ENCODE measurements around the gene HBB. TPM values are rescaled to one million over a fixed set of nuclear protein-coding genes. Genes with fewer than 3 reads are reported as not detected.

Gene HBB
- total and polyA plus RNA-seq, 2 donors (not counting 3 experiments of a cell fraction or from before 2014, with no cell fraction given) = not detected

DNA sequence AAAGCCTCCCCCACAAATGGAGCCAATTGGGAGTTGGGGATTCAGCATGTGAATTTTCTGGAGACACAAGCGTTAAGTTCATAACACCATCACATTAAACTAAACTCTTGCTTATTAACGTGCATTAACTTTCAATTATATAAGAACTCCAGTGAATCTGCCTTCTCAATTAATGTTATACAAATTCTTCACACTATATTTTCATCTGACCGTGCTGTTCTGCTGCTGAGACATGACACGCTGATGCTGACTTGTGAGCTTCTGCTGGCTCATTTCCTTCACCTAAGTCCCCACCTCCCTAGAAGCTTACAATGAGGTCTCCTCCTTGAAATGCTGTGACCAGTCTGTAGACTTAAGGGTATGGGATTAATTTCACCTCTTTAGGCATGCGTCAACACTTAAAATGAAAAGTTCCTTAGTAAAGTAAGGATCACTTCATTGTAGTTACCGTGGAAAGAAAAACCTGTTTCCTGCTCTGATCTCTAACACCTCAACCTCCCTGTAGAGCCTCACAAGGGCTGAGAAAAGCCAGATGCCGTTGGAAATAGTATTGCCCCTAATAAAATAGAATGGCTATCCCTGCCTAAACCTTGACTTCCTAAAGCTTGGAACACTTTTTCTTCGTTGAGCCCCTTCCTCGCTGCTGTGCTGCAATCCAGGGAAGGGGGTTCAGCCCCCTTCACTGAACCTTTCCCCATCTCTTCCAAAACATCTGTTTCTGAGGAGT, 25.5 kb upstream of the HBB start:
- Histone ChIP-seq H3K9ac (replicated peaks; ENCODE audit: extremely low read depth, insufficient read depth, low read length) (no peak overlapping the region), H3K36me3 (ENCODE audit: control insufficient read depth in 2 of 2, extremely low read depth in 1 of 2, insufficient read depth in 2 of 2, low read length in 2 of 2) (no peaks in the 10 kb centered on the region), H3K27me3 (ENCODE audit: control insufficient read depth in 2 of 2, insufficient read depth in 2 of 2, low read length in 2 of 2) (no peaks in the 10 kb centered on the region), H3K79me2 (ENCODE audit: control insufficient read depth, insufficient read depth, low read length) (no peaks in the 10 kb centered on the region), H3K9me1 (replicated peaks; ENCODE audit: control insufficient read depth, extremely low read depth, insufficient read depth, low read length) (no peaks in the 10 kb centered on the region), H4K20me1 (replicated peaks; ENCODE audit: control insufficient read depth, extremely low read depth, insufficient read depth, low read length) (no peaks in the 10 kb centered on the region), H3K4me1 (ENCODE audit: control insufficient read depth, extremely low read depth, insufficient read depth, low read length) (no peaks in the 10 kb centered on the region), H3K4me3 (replicated peaks in 1 of 3; ENCODE audit: insufficient read depth in 1 of 3, low read depth in 1 of 3, low read length in 3 of 3) (no peak overlapping the region), H3K9me3 (replicated peaks; ENCODE audit: control insufficient read depth, insufficient read depth, low read length) (no peaks in the 10 kb centered on the region), H3K4me2 (ENCODE audit: insufficient read depth, low read length) (no peak overlapping the region), H2AFZ (ENCODE audit: low read depth, low read length) (no peak overlapping the region), H3K27ac (ENCODE audit: insufficient read depth, low read depth, low read length) (no peak overlapping the region)
- POLR2A ChIA-PET = no interaction called here
- CTCF ChIA-PET = no interaction called here
- FAIRE-seq = no peak
- TF ChIP-seq POLR2A (IDR thresholded peaks at IDR 0.05; ENCODE audit: low read depth, low read length) (no peak), GATA2 (IDR thresholded peaks at IDR 0.05; ENCODE audit: insufficient read depth, insufficient read length, low read depth, low read length) (no peak), JUN (IDR thresholded peaks at IDR 0.05; ENCODE audit: borderline replicate concordance, insufficient read depth, insufficient read length, low read depth) (no peak), FOS (IDR thresholded peaks at IDR 0.05; ENCODE audit: borderline replicate concordance, insufficient read depth, low read length) (no peak)
- TF ChIP-seq, protein P1, sequence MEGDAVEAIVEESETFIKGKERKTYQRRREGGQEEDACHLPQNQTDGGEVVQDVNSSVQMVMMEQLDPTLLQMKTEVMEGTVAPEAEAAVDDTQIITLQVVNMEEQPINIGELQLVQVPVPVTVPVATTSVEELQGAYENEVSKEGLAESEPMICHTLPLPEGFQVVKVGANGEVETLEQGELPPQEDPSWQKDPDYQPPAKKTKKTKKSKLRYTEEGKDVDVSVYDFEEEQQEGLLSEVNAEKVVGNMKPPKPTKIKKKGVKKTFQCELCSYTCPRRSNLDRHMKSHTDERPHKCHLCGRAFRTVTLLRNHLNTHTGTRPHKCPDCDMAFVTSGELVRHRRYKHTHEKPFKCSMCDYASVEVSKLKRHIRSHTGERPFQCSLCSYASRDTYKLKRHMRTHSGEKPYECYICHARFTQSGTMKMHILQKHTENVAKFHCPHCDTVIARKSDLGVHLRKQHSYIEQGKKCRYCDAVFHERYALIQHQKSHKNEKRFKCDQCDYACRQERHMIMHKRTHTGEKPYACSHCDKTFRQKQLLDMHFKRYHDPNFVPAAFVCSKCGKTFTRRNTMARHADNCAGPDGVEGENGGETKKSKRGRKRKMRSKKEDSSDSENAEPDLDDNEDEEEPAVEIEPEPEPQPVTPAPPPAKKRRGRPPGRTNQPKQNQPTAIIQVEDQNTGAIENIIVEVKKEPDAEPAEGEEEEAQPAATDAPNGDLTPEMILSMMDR (IDR thresholded peaks at IDR 0.05; ENCODE audit: extremely low read depth in 1 of 2, insufficient read depth in 1 of 2, low read depth in 1 of 2, low read length in 2 of 2) = no peak
- BruUV-seq (replicated peaks) = no TSS peak
- intact Hi-C loops (cut with micrococcal nuclease) = no loop called here
- no peak for DNase-seq (ENCODE audit: low read depth, low spot score)
- dilution Hi-C loops (cut with MboI; ENCODE audit: extremely low pct_ligation_motif_present, low sequenced_read_pairs) = no loop called here

DNA sequence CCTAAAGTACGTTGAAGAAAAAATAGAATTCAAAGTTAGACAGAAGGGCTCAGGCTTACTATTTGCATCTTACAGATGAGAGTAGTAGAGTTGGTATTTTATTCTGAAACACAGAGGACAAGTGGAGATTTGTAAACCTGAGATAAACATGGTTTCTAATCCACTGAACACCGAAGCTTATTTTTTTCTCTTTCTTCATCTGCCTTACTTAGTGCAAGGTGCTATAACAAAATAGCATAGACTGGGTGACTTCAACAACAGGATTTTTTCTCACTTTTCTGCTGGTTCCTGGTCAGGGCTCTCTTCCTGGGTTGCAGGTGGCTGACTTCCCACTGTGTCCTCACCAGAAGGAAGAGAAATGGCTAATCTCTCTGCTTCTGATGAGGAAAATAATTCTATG, 24.9 kb upstream of the HBB start:
- H3K9me3 ChIP-seq (replicated peaks; ENCODE audit: control insufficient read depth, insufficient read depth, low read length) = no peaks in the 10 kb centered on the region
- ChIA-PET CTCF (no interaction called here), POLR2A (no interaction called here)
- TF ChIP-seq MYC (IDR thresholded peaks at IDR 0.05; ENCODE audit: low read depth, low read length) = no peak
- no peak for TF ChIP-seq POLR2A (IDR thresholded peaks at IDR 0.05; ENCODE audit: low read depth, low read length)
- TF ChIP-seq JUN (IDR thresholded peaks at IDR 0.05; ENCODE audit: borderline replicate concordance, insufficient read depth, insufficient read length, low read depth) = no peak
- TF ChIP-seq, protein P1 (IDR thresholded peaks at IDR 0.05; ENCODE audit: extremely low read depth in 1 of 2, insufficient read depth in 1 of 2, low read depth in 1 of 2, low read length in 2 of 2) = no peak
- no peak for TF ChIP-seq POLR2AphosphoS5 (IDR thresholded peaks at IDR 0.05; ENCODE audit: insufficient read depth, low read depth, low read length)
- no peak for TF ChIP-seq MAX (IDR thresholded peaks at IDR 0.05; ENCODE audit: insufficient read depth, insufficient read length)
- no peak for TF ChIP-seq FOS (IDR thresholded peaks at IDR 0.05; ENCODE audit: borderline replicate concordance, insufficient read depth, low read length)
- no peak for TF ChIP-seq EZH2 (IDR thresholded peaks at IDR 0.05; ENCODE audit: borderline replicate concordance, low read depth, low read length, severe bottlenecking)
- TF ChIP-seq GATA2 (IDR thresholded peaks at IDR 0.05; ENCODE audit: insufficient read depth, insufficient read length, low read depth, low read length) = no peak
- dilution Hi-C loops (cut with MboI; ENCODE audit: extremely low pct_ligation_motif_present, low sequenced_read_pairs) (no loop called here), intact Hi-C loops (cut with micrococcal nuclease) (no loop called here)
- no peak overlapping the region for H2AFZ ChIP-seq (ENCODE audit: low read depth, low read length)
- H3K27ac ChIP-seq (ENCODE audit: insufficient read depth, low read depth, low read length) = no peak overlapping the region
- H3K79me2 ChIP-seq (ENCODE audit: control insufficient read depth, insufficient read depth, low read length) = no peaks in the 10 kb centered on the region
- DNase-seq (ENCODE audit: low read depth, low spot score) = no peak
- FAIRE-seq = no peak
- no peak overlapping the region for H3K4me2 ChIP-seq (ENCODE audit: insufficient read depth, low read length)
- no peaks in the 10 kb centered on the region for H3K9me1 ChIP-seq (replicated peaks; ENCODE audit: control insufficient read depth, extremely low read depth, insufficient read depth, low read length)
- BruUV-seq (replicated peaks) = no TSS peak
- H3K4me1 ChIP-seq (ENCODE audit: control insufficient read depth, extremely low read depth, insufficient read depth, low read length) = no peaks in the 10 kb centered on the region
- H4K20me1 ChIP-seq (replicated peaks; ENCODE audit: control insufficient read depth, extremely low read depth, insufficient read depth, low read length) = no peaks in the 10 kb centered on the region
- no peak overlapping the region for H3K4me3 ChIP-seq (replicated peaks in 1 of 3; ENCODE audit: insufficient read depth in 1 of 3, low read depth in 1 of 3, low read length in 3 of 3)
- H3K27me3 ChIP-seq (ENCODE audit: control insufficient read depth in 2 of 2, insufficient read depth in 2 of 2, low read length in 2 of 2) = no peaks in the 10 kb centered on the region
- no peak overlapping the region for H3K9ac ChIP-seq (replicated peaks; ENCODE audit: extremely low read depth, insufficient read depth, low read length)
- no peaks in the 10 kb centered on the region for H3K36me3 ChIP-seq (ENCODE audit: control insufficient read depth in 2 of 2, extremely low read depth in 1 of 2, insufficient read depth in 2 of 2, low read length in 2 of 2)
